Adrenal gland (tissue), 5 donors: ENCODE results near the gene RNF126.

ENCODE experiments used
- CTCF ChIP-seq, 6 experiments: fragments of 450-650 bp in 4 of 6; fragments of 200-600 bp in 2 of 6; sonication (generic) in 1 of 6; IDR thresholded peaks; 1 replicate in 5 of 6; 2 replicates in 1 of 6; pipeline versions ENCODE4 v1.5.1 to v1.8.0; 2016 to 2021; ENCODE audit warnings: antibody characterized with exemption in 6 of 6, mild to moderate bottlenecking in 2 of 6, moderate library complexity in 1 of 6
- POLR2A ChIP-seq, 2 donors: fragments of 450-650 bp; IDR thresholded peaks; one replicate each; pipeline ENCODE4 v1.6.1; 2017; ENCODE audit warnings: antibody characterized with exemption in 2 of 2, mild to moderate bottlenecking in 2 of 2, moderate library complexity in 1 of 2
- donor health status: DM: no; HTN: no; CAD: no.

GRCh38 chr19:711254-711653 lies 48.2 kb upstream of the RNF126 start:
- TF ChIP-seq CTCF (IDR thresholded peaks at IDR 0.05) (no peak), POLR2A (IDR thresholded peaks at IDR 0.05) (no peak)
